WI38 (cell line): Measurements from ENCODE around the gene CREBRF.
"Not testable (repeated sequence)": the region's sequence is repeated elsewhere in the genome, so short reads cannot be mapped to it uniquely, and the experiment has no call there.

Experiments
- H3K4me3 ChIP-seq: 2 replicates; pipeline ENCODE4 v1.5.1; 2011; ENCODE audit warnings: low read depth, mild to moderate bottlenecking, control low read depth, low read length
- TF ChIP-seq, protein P1 (sequence below): IDR thresholded peaks from 2 replicates; pipeline ENCODE4 v1.5.1; 2012; ENCODE audit warnings: low read depth, mild to moderate bottlenecking, control low read depth, low read length

Gene CREBRF

DNA sequence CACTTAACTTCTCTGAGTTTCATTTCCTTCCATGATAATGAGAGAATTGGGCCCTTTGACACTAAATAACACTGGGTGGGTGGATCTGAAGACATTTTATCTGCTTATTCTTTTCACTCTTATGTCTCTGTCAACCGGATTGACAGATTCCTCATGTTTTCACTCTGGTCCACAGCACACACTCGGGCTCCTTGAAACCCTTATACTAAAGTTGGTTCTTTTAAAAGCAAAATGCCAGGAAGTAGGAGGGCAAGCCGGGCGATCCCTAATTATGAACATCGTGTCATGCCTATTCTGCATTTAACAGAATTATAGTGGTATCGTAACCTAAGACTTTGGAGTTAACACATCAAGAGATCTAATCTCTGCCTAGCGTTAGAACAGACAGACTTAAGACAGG is 28.2 kb upstream of the CREBRF start:
- no peak overlapping the region for H3K4me3 ChIP-seq
- TF ChIP-seq, protein P1, sequence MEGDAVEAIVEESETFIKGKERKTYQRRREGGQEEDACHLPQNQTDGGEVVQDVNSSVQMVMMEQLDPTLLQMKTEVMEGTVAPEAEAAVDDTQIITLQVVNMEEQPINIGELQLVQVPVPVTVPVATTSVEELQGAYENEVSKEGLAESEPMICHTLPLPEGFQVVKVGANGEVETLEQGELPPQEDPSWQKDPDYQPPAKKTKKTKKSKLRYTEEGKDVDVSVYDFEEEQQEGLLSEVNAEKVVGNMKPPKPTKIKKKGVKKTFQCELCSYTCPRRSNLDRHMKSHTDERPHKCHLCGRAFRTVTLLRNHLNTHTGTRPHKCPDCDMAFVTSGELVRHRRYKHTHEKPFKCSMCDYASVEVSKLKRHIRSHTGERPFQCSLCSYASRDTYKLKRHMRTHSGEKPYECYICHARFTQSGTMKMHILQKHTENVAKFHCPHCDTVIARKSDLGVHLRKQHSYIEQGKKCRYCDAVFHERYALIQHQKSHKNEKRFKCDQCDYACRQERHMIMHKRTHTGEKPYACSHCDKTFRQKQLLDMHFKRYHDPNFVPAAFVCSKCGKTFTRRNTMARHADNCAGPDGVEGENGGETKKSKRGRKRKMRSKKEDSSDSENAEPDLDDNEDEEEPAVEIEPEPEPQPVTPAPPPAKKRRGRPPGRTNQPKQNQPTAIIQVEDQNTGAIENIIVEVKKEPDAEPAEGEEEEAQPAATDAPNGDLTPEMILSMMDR = no peak

DNA sequence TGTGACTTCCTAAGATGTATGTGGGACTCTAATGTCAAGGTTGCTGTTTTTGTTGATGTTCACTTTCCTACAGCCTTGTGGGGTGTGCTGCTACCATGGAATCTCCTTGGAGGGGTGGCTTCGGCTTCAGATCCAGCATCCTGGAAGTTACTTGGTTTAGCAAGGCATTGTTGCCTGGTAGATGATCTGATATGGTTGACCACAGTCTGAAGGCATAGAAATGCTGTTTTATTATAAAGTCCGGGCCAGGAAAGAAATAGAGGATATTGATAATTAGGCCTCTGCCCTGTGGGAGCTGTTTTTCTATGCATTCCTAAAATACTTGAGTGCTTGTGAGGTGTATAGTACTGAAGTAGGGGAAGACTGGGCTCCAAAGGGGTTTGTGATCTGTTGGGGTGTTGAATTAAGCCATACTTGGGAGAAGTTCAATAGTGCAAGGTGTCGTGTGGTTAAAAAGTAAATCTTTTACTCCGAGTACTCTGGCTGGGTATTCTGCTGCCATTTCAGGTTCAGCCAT is 27.3 kb upstream of the CREBRF start:
- TF ChIP-seq, protein P1 = no peak
- H3K4me3 ChIP-seq = no peak overlapping the region

DNA sequence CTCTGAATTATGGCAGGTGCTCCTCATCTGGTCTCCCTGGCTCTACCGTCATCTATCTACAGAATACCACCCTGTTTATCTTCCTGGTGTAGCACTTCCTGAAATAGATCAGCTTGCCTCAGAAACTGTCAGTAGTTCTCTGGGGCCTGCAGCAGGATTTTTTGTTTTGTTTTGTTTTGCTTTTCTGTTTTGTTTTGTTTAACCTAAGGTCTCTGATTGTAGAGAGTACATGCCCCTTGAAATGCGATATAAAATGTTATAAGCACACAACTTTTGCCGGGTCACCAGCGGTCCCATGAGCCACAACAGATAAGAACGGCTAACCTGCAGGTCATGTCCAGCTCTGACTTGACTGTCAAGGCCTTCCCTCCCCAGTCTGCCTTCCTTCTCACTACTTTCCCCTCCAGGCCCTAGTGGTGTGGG is 26.6 kb upstream of the CREBRF start:
- TF ChIP-seq, protein P1 = no peak
- H3K4me3 ChIP-seq = no peak overlapping the region

DNA sequence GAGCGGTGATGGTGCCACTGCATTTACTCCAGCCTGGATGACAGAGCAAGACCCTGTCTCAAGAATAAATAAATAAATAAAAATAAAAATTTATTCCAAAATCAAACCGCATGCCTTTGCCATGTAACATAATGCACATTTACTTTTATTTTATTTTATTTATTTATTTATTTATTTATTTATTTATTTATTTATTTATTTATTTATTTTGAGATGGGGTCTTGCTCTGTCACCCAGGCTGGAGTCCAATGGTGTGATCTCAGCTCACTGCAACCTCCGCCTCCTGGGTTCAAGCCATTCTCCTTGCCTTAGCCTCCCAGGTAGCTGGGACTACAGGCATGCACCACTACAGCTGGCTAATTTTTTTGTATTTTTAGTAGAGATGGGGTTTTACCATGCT is 24.1 kb upstream of the CREBRF start:
- H3K4me3 ChIP-seq = not testable (repeated sequence)

DNA sequence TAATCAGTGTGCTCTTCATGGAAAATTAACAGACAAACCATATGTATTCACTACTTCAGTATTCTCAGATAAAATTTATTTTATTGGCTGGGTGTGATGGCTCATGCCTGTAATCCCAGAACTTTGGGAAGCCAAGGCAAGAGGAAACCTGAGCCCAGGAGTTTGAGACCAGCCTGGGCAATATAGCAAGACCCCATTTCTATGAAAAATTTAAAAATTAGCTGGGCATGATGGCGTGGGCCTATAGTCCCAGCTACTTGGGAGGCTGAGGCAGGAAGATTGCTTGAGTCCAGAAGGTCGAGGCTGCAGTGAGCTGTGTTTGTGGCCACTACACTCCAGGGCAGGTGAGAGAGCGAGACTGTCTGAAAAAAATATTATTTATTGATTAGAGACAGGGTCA is 23.4 kb upstream of the CREBRF start:
- TF ChIP-seq, protein P1 = no peak
- no peak overlapping the region for H3K4me3 ChIP-seq

DNA sequence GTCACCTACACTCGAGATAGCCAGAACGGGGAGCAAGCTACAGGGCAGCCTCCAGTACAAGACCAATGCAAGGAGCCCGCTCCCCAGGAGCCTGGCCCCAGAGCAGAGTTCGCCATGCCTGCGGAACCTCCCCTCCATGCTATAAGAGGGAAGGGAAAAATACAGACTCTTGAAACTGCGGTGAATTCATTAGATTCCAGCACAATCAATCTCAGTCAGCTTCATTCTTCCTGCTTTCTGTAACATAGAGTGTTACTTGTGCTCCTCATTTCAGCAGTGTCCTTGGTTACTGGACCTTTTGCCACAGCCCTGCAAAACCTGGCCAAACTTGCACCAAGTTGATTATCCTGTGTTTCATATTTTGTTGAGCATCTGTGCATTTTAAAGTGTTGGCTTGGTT is 22.2 kb upstream of the CREBRF start:
- no peak overlapping the region for H3K4me3 ChIP-seq
- TF ChIP-seq, protein P1 = no peak

DNA sequence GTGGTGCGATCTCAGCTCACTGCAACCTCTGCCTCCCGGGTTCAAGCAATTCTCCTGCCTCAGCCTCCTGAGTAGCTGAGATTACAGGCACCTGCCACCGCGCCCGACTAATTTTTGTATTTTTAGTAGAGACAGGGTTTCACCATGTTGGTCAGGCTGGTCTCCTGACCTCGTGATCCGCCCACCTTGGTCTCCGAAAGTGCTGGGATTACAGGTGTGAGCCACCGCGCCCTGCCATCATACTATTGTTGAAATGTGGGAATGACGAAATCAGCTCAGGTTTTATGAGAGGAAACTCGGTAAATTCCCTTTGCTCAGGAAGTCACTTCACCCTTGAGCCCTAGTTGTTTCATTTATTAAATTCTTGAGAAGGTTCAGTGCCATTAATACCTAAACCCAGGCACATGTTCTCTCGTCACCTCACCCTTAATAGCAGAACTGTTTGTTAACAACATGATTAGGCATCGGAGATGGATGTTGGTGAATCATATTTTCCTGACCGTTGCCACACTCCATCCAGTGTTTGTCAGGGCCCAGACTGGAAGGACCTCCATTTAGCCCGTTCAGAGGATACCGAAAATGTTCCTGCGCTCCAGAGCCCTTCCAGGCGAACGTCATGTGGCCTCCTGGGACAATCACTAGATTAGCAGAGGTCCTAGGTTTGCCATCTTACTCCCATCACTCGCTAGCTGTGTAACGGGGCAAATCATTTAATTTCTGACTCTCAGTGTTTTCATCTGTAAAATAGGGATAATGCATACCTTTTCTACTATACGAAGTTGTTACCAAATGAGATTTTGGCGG is 20.0 kb upstream of the CREBRF start:
- H3K4me3 ChIP-seq = no peak overlapping the region
- TF ChIP-seq, protein P1 = no peak
